ENCODE results near the gene MMP25. TPM values are rescaled to one million over a fixed set of nuclear protein-coding genes. Genes with fewer than 3 reads are reported as not detected.

The MMP25 gene
- total RNA-seq, 1 donor from 2014 or later: 0.19 TPM

DNA sequence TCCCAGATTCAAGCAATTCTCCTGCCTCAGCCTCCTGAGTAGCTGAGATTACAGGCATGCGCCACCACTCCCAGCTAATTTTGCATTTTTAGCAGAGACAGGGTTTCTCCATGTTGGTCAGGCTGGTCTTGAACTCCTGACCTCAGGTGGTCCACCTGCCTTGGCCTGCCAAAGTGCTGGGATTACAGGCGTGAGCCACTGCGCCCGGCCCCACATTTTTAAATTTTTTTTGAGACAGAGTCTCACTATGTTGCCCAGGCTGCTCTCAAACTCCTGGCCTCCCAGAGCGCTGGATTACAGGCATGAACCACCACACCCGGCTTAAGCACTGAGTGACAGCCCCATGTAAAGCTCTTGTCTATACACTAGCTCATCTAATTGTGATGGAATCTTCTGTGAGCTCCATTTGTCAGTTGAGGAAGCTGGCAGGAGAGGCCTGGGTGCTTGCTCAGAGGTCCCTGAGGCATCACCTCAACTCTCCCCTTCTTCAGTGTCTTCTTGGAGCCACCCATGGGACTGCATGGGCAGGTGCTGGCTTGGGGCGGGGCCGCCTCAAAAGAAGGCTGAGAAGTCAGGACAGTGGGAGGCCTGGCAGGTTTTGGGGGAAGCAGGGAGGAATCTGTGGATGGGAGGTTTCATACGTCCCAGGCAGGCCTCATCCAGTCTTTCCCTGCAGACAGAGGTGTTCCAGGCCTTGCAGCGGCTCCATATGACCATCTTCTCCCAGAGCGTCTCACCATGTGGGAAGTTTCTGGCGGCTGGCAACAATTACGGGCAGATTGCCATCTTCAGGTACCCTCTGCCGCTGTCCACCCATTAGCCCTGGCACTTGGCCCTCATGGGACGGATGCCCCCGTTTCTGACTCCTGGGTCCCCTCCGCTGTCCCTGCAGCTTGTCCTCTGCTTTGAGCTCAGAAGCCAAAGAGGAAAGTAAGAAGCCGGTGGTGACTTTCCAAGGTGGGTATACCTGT lies 21.0 kb upstream of the MMP25 start:
- TF ChIP-seq, protein P1, sequence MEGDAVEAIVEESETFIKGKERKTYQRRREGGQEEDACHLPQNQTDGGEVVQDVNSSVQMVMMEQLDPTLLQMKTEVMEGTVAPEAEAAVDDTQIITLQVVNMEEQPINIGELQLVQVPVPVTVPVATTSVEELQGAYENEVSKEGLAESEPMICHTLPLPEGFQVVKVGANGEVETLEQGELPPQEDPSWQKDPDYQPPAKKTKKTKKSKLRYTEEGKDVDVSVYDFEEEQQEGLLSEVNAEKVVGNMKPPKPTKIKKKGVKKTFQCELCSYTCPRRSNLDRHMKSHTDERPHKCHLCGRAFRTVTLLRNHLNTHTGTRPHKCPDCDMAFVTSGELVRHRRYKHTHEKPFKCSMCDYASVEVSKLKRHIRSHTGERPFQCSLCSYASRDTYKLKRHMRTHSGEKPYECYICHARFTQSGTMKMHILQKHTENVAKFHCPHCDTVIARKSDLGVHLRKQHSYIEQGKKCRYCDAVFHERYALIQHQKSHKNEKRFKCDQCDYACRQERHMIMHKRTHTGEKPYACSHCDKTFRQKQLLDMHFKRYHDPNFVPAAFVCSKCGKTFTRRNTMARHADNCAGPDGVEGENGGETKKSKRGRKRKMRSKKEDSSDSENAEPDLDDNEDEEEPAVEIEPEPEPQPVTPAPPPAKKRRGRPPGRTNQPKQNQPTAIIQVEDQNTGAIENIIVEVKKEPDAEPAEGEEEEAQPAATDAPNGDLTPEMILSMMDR (IDR thresholded peaks at IDR 0.05; ENCODE audit: unreplicated experiment): no peak
- peaks cover 25% of the 10 kb centered on the region for H3K4me1 Mint-ChIP-seq (ENCODE audit: low read depth)
- peak overlapping the region; percentile 26 for H3K4me3 Mint-ChIP-seq (ENCODE audit: low read depth)
- peaks cover 8% of the 10 kb centered on the region for H3K36me3 Mint-ChIP-seq (ENCODE audit: insufficient read depth)
- DNase-seq (ENCODE audit: low spot score, unreplicated experiment): no peak
- H3K27ac Mint-ChIP-seq: no peak overlapping the region
- H3K9me3 Mint-ChIP-seq (ENCODE audit: low read depth): no peaks in the 10 kb centered on the region
- H3K27me3 Mint-ChIP-seq: peaks cover 5% of the 10 kb centered on the region

DNA sequence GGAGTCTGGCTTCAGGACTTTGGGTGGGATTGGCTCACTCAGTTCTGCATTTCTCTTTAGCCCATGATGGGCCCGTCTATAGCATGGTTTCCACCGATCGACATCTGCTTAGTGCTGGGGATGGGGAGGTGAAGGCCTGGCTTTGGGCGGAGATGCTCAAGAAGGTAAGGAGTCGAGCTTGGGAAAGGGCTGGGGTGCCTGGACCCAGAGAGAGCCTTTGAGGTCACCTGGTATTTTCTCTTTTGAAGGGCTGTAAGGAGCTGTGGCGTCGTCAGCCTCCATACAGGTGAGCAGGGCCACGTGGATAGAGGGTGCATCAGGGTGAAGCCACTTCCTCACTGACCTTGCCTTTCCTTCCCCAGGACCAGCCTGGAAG lies 20.4 kb upstream of the MMP25 start:
- H3K27me3 Mint-ChIP-seq: peaks cover 5% of the 10 kb centered on the region
- peaks cover 25% of the 10 kb centered on the region for H3K4me1 Mint-ChIP-seq (ENCODE audit: low read depth)
- peak overlapping the region; percentile 10 for H3K27ac Mint-ChIP-seq
- TF ChIP-seq, protein P1 (IDR thresholded peaks at IDR 0.05; ENCODE audit: unreplicated experiment): no peak
- H3K36me3 Mint-ChIP-seq (ENCODE audit: insufficient read depth): peaks cover 8% of the 10 kb centered on the region
- DNase-seq (ENCODE audit: low spot score, unreplicated experiment): no peak
- no peak overlapping the region for H3K4me3 Mint-ChIP-seq (ENCODE audit: low read depth)
- H3K9me3 Mint-ChIP-seq (ENCODE audit: low read depth): no peaks in the 10 kb centered on the region

DNA sequence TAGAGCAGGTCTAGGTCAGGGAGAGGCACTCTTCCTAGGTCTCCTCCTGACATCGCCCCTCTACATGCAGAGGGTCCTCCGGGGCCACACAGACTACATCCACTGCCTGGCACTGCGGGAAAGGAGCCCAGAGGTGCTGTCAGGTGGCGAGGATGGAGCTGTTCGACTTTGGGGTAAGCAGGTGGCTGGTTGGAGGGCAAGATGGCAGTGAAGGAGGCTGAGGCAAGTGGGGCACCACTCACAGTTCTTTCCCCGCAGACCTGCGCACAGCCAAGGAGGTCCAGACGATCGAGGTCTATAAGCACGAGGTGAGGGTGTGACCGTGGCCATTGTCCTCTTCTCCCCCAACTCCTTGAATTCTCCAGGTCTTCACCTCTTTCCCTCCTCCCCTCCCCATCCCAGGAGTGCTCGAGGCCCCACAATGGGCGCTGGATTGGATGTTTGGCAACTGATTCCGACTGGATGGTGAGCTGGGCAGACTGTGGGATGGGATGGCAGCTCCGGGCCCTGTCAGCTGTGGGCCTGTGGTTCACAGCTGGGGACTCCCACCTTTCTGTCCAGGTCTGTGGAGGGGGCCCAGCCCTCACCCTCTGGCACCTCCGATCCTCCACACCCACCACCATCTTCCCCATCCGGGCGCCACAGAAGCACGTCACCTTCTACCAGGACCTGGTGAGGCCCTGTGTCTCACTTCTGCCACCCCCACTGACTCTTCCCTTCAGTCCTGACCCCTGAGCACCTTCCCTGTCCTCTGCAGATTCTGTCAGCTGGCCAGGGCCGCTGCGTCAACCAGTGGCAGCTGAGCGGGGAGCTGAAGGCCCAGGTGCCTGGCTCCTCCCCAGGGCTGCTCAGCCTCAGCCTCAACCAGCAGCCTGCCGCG lies 19.5 kb upstream of the MMP25 start:
- H3K27ac Mint-ChIP-seq: no peak overlapping the region
- peaks cover 5% of the 10 kb centered on the region for H3K27me3 Mint-ChIP-seq
- H3K4me1 Mint-ChIP-seq (ENCODE audit: low read depth): peaks cover 22% of the 10 kb centered on the region
- no peak overlapping the region for H3K4me3 Mint-ChIP-seq (ENCODE audit: low read depth)
- no peak for DNase-seq (ENCODE audit: low spot score, unreplicated experiment)
- no peaks in the 10 kb centered on the region for H3K9me3 Mint-ChIP-seq (ENCODE audit: low read depth)
- TF ChIP-seq, protein P1 (IDR thresholded peaks at IDR 0.05; ENCODE audit: unreplicated experiment): no peak
- H3K36me3 Mint-ChIP-seq (ENCODE audit: insufficient read depth): peaks cover 8% of the 10 kb centered on the region

GRCh38 chr16:3027489-3027795 lies 18.9 kb upstream of the MMP25 start:
- TF ChIP-seq, protein P1 (IDR thresholded peaks at IDR 0.05; ENCODE audit: unreplicated experiment): no peak
- Mint-ChIP-seq H3K4me3 (ENCODE audit: low read depth) (no peak overlapping the region), H3K27ac (no peak overlapping the region), H3K9me3 (ENCODE audit: low read depth) (no peaks in the 10 kb centered on the region), H3K27me3 (peaks cover 7% of the 10 kb centered on the region), H3K36me3 (ENCODE audit: insufficient read depth) (peaks cover 8% of the 10 kb centered on the region), H3K4me1 (ENCODE audit: low read depth) (peaks cover 16% of the 10 kb centered on the region)
- no peak for DNase-seq (ENCODE audit: low spot score, unreplicated experiment)

DNA sequence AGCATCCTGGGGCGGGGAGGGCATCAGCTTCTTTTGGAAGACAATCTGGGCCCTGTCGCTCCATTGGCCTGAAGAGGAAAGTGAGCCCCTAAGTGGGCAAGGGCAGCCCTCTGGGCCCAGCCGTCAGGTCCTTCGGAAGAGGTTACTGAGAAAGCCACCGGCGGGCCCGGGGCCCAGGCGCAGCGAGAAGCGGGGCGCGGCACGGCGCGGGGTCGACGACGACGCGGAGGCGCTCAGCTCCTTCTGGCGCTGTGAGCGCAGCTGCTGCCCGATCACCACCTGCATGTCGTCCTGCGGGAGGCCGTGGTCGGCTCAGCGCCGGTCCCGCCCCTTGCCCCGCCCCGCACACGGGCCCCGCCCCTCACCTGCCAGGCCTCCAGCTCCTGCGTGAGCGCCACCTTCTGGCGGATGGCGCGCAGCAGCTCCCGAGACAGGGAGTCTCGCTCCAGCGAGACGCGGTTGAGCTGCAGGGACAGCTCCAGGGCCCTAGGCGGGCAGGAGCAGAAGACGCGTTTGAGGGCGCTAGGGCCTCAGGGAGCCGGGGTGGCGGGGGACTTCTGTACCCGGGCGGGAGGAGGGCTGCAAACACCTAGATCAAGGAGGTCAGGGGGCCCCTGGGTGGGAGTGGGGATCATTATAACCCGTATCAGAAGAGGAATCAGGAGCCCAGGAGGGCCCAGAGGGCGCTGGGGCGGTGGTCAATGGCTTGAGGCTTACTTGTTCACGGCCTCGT lies 18.2 kb upstream of the MMP25 start:
- TF ChIP-seq, protein P1 (IDR thresholded peaks at IDR 0.05; ENCODE audit: unreplicated experiment): peak; percentile 88
- Mint-ChIP-seq H3K9me3 (ENCODE audit: low read depth) (no peaks in the 10 kb centered on the region), H3K27me3 (peaks cover 14% of the 10 kb centered on the region), H3K27ac (no peak overlapping the region), H3K4me1 (ENCODE audit: low read depth) (peaks cover 8% of the 10 kb centered on the region), H3K36me3 (ENCODE audit: insufficient read depth) (peaks cover 8% of the 10 kb centered on the region), H3K4me3 (ENCODE audit: low read depth) (no peak overlapping the region)
- peak; percentile 92 for DNase-seq (ENCODE audit: low spot score, unreplicated experiment)

Data from progenitor cell of endocrine pancreas (in vitro differentiated cells).